ENCODE data around the gene GRAMD2B.

- TF ChIP-seq, protein P1, sequence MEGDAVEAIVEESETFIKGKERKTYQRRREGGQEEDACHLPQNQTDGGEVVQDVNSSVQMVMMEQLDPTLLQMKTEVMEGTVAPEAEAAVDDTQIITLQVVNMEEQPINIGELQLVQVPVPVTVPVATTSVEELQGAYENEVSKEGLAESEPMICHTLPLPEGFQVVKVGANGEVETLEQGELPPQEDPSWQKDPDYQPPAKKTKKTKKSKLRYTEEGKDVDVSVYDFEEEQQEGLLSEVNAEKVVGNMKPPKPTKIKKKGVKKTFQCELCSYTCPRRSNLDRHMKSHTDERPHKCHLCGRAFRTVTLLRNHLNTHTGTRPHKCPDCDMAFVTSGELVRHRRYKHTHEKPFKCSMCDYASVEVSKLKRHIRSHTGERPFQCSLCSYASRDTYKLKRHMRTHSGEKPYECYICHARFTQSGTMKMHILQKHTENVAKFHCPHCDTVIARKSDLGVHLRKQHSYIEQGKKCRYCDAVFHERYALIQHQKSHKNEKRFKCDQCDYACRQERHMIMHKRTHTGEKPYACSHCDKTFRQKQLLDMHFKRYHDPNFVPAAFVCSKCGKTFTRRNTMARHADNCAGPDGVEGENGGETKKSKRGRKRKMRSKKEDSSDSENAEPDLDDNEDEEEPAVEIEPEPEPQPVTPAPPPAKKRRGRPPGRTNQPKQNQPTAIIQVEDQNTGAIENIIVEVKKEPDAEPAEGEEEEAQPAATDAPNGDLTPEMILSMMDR (IDR thresholded peaks at IDR 0.05): no peak
- TF ChIP-seq POLR2A (IDR thresholded peaks at IDR 0.05): no peak
These were observed 90.9 kb downstream of the GRAMD2B start for GRCh38 chr5:126514131-126514557.

Measured in Peyer's patch (tissue), 4 donors.